Measurements from ENCODE around the gene CNR1.
A peak's percentile ranks its signal among the peaks of the same experiment; 100 is the strongest.
"Not testable (repeated sequence)": the region's sequence is repeated elsewhere in the genome, so short reads cannot be mapped to it uniquely, and the experiment has no call there.

The CNR1 gene

DNA sequence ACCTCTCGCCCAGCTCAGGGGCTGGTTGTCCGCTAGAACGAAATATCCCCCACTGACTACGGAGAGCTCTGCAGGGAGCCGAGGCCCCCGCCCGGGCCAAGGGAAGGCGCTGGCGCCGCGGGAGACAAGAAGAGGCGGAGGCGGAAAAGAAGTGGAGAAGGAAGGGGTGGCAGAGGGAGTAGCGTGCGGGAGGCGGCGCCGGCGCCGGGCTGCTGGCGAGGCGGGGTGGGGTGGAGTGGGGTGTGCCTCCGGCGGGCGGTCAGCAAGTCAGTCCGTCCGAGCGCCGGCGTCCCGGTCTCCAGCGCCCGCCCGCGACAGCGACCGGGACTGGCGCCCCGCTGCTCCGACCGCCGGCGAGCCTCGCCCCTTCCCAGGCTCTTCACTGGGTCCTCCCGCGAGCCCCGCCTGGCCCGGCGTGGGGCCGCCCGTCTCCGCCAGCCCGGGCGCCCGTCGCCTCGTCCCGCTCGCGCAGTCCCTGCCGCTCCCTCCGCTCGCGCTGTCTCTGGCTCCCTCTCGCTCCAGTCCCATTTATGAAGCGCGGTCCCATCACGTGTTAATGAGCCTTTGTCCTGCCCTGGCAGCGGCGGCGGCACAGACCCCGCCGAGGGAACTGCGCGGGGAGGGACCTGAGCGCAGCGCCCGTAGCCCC, at the start of gene CNR1:
TSS of gene CNR1 (minus strand) at position 504 of the 649 bp plus-strand sequence. CDS start 21,073 bp downstream, outside the sequence.
- peak within 1 kb of the TSS; percentile 58 for H3K27ac ChIP-seq (ENCODE audit: low read length)
- peaks cover 0 to 4% of the 10 kb centered on the region in 2 donors for H3K27me3 ChIP-seq (ENCODE audit: control insufficient read depth in 1 of 2, insufficient read depth in 2 of 2, low read length in 2 of 2)

DNA sequence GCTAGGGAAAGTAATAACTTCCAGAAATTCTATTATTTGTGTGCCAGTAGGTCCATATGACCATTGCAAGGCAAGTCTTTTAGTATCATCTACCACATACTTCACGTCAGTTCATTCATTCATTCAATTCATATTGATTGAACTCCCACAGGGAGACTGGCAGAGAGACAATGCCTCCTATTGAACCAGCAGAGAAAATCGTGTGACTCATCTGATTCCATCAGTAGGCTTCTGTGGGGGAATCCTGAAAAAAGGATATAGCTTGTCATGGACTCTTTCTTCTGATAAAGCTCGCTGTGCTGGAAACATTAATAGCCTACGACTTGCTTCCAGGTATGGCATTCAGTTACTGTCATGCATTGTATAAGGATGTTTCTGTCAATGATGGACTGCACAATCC, 45.3 kb upstream of the CNR1 start:
- no peaks in the 10 kb centered on the region for H3K9me3 ChIP-seq (ENCODE audit: control insufficient read depth in 2 of 2, low read length in 2 of 2)
- no peaks in the 10 kb centered on the region for H3K27me3 ChIP-seq (ENCODE audit: control insufficient read depth in 1 of 2, insufficient read depth in 2 of 2, low read length in 2 of 2)
- H3K4me1 ChIP-seq (ENCODE audit: control insufficient read depth, insufficient read depth, low read length), result no peaks in the 10 kb centered on the region
- no peak overlapping the region for H3K4me3 ChIP-seq (ENCODE audit: low read length in 2 of 2)
- no peak overlapping the region for H3K9ac ChIP-seq (ENCODE audit: low read length in 2 of 2)
- H3K36me3 ChIP-seq (ENCODE audit: control insufficient read depth in 2 of 2, insufficient read depth in 2 of 2, low read length in 2 of 2), result no peaks in the 10 kb centered on the region
- no peak overlapping the region for H3K27ac ChIP-seq (ENCODE audit: low read length)

More for the DNA sequence above, at the start of gene CNR1:
- Histone ChIP-seq H3K4me3 (ENCODE audit: low read length in 2 of 2) (peak within 1 kb of the TSS; percentile 94 to 97), H3K9me3 (ENCODE audit: control insufficient read depth in 2 of 2, low read length in 2 of 2) (no peaks in the 10 kb centered on the region), H3K36me3 (ENCODE audit: control insufficient read depth in 2 of 2, insufficient read depth in 2 of 2, low read length in 2 of 2) (no peaks in the 10 kb centered on the region), H3K9ac (ENCODE audit: low read length in 2 of 2) (peak within 1 kb of the TSS; percentile 78 to 84), H3K4me1 (ENCODE audit: control insufficient read depth, insufficient read depth, low read length) (peaks cover 18% of the 10 kb centered on the region)

DNA sequence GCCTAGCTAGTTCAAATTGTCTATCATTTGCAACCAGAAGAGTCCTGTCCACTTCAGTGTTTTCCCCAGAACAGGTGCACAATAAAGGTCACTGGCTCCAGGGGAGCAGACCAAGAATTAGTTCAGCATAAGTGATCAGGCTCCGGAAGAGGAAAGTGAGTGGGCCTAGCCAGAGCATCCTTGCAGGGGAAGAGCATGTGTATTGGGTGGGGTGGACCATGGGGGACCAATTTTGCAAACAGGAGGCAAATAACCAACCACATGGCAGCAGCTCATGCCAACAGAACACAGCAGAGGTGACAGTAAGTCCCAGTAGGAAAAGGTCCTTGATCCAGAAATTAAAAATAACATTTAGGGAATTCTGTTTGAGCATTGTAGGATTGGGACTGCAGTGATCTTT, 43.2 kb upstream of the CNR1 start:
- Histone ChIP-seq H3K4me1 (ENCODE audit: control insufficient read depth, insufficient read depth, low read length) (no peaks in the 10 kb centered on the region), H3K27ac (ENCODE audit: low read length) (no peak overlapping the region), H3K36me3 (ENCODE audit: control insufficient read depth in 2 of 2, insufficient read depth in 2 of 2, low read length in 2 of 2) (no peaks in the 10 kb centered on the region), H3K27me3 (ENCODE audit: control insufficient read depth in 1 of 2, insufficient read depth in 2 of 2, low read length in 2 of 2) (no peaks in the 10 kb centered on the region), H3K9me3 (ENCODE audit: control insufficient read depth in 2 of 2, low read length in 2 of 2) (no peaks in the 10 kb centered on the region), H3K4me3 (ENCODE audit: low read length in 2 of 2) (no peak overlapping the region), H3K9ac (ENCODE audit: low read length in 2 of 2) (no peak overlapping the region)

DNA sequence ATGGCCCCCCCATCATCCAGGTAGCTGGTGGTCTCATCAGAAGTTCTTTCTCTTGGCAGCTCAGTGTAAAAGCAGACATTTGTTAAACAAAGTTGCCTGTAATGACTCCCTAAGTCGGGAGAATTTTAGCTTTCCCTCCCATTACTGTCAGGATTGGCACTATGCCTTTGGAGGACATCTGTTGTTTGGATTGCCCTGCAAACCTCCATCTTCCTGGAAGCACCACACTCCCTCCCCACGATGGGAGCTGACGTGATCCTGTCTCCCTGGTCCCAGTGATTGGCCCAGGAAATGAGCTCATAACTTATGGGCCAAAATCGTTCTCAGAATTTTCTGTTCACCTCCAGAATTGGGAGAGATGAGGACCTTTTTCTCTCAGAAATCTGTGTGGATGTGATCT, 42.6 kb upstream of the CNR1 start:
- H3K9ac ChIP-seq (ENCODE audit: low read length in 2 of 2), result no peak overlapping the region
- peaks cover 0 to under 1% of the 10 kb centered on the region in 2 donors for H3K9me3 ChIP-seq (ENCODE audit: control insufficient read depth in 2 of 2, low read length in 2 of 2)
- no peak overlapping the region for H3K4me3 ChIP-seq (ENCODE audit: low read length in 2 of 2)
- H3K27me3 ChIP-seq (ENCODE audit: control insufficient read depth in 1 of 2, insufficient read depth in 2 of 2, low read length in 2 of 2), result no peaks in the 10 kb centered on the region
- no peak overlapping the region for H3K27ac ChIP-seq (ENCODE audit: low read length)
- H3K36me3 ChIP-seq (ENCODE audit: control insufficient read depth in 2 of 2, insufficient read depth in 2 of 2, low read length in 2 of 2), result no peaks in the 10 kb centered on the region
- no peaks in the 10 kb centered on the region for H3K4me1 ChIP-seq (ENCODE audit: control insufficient read depth, insufficient read depth, low read length)

DNA sequence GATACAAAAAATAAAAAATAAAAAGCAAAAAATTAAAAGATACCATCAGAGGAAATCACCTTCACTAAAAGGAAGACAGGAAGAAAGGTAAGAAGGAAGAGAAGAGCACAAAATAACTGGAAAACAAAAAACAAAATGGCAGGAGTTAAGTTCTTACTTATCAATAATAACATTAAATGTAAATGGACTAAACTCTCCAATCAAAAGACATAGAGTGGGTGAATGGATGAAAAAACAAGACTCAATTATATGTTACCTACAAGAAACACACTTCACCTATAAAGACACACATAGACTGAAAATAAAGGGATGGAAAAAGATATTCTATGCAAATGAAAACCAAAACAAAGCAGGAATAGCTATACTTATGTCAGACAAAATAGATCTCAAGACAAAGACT, 35.6 kb upstream of the CNR1 start:
- not testable (repeated sequence) for H3K36me3 ChIP-seq (ENCODE audit: control insufficient read depth in 2 of 2, insufficient read depth in 2 of 2, low read length in 2 of 2); H3K27ac ChIP-seq (ENCODE audit: low read length); H3K9ac ChIP-seq (ENCODE audit: low read length in 2 of 2); H3K27me3 ChIP-seq (ENCODE audit: control insufficient read depth in 1 of 2, insufficient read depth in 2 of 2, low read length in 2 of 2); H3K4me3 ChIP-seq (ENCODE audit: low read length in 2 of 2); H3K9me3 ChIP-seq (ENCODE audit: control insufficient read depth in 2 of 2, low read length in 2 of 2); H3K4me1 ChIP-seq (ENCODE audit: control insufficient read depth, insufficient read depth, low read length)

DNA sequence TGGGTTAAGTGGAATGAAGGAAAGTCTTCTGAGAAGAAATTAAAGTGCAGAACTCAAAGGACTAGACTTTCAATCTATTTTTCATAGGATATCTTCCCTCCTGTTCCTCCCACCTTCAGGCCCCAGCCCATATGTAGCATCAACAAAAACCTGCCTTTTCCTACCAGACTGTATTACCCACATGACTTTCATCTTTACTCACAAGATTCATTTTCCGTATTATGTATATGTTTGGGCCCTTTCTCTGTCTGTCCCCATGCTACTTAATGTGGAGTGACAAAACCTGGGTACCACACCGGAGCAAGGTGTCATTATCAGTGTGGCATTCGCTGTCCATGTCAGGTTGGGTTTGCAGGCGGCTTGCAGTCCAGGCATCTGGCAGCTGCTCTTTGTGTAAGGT, 18.8 kb upstream of the CNR1 start:
- no peaks in the 10 kb centered on the region for H3K4me1 ChIP-seq (ENCODE audit: control insufficient read depth, insufficient read depth, low read length)
- H3K27ac ChIP-seq (ENCODE audit: low read length), result no peak overlapping the region
- no peaks in the 10 kb centered on the region for H3K27me3 ChIP-seq (ENCODE audit: control insufficient read depth in 1 of 2, insufficient read depth in 2 of 2, low read length in 2 of 2)
- no peaks in the 10 kb centered on the region for H3K36me3 ChIP-seq (ENCODE audit: control insufficient read depth in 2 of 2, insufficient read depth in 2 of 2, low read length in 2 of 2)
- H3K9ac ChIP-seq (ENCODE audit: low read length in 2 of 2), result no peak overlapping the region
- peaks cover 0 to 3% of the 10 kb centered on the region in 2 donors for H3K9me3 ChIP-seq (ENCODE audit: control insufficient read depth in 2 of 2, low read length in 2 of 2)
- H3K4me3 ChIP-seq (ENCODE audit: low read length in 2 of 2), result no peak overlapping the region

DNA sequence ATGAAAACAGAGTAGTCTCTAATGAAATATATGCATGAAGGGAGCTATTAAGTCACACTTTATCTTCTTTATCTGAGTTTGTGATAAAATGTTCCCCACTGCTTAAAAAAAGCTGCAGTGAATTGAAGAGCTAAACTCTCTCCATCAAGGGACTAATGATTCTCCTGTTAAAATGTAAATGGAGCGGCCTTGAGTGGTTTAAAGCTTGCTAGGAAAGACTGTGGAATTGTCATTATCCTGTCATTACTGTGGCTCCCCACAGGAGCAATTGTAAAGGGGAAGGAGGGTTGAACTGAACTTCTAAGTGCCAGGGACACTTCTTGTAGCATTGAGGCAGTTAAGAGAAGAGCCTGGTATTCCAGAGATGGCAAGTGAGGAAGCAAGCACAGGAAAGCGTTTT, 17.3 kb upstream of the CNR1 start:
- no peaks in the 10 kb centered on the region for H3K9me3 ChIP-seq (ENCODE audit: control insufficient read depth in 2 of 2, low read length in 2 of 2)
- no peaks in the 10 kb centered on the region for H3K4me1 ChIP-seq (ENCODE audit: control insufficient read depth, insufficient read depth, low read length)
- no peak overlapping the region for H3K4me3 ChIP-seq (ENCODE audit: low read length in 2 of 2)
- H3K27ac ChIP-seq (ENCODE audit: low read length), result no peak overlapping the region
- no peaks in the 10 kb centered on the region for H3K36me3 ChIP-seq (ENCODE audit: control insufficient read depth in 2 of 2, insufficient read depth in 2 of 2, low read length in 2 of 2)
- no peaks in the 10 kb centered on the region for H3K27me3 ChIP-seq (ENCODE audit: control insufficient read depth in 1 of 2, insufficient read depth in 2 of 2, low read length in 2 of 2)
- no peak overlapping the region for H3K9ac ChIP-seq (ENCODE audit: low read length in 2 of 2)

DNA sequence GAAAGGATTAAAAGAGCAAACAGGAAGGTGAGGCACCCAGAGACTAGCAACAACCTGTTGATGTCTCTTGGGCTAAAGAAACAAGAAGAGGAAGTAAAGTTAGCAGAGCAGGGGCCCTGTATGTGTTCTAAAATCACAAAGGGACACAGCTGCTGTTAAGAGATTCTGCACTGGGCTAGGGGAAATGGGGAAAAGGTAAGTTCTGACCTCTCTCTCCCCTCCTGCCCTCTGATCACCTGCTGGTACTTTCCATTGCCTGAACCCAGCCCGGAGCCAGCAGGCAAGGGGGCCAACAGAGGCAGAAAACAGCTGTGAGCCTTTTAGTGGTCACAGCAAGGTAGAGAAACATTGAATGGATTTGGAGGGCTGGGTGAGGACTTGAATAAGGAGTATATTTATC, 13.5 kb upstream of the CNR1 start:
- Histone ChIP-seq H3K4me3 (ENCODE audit: low read length in 2 of 2) (no peak overlapping the region), H3K9ac (ENCODE audit: low read length in 2 of 2) (no peak overlapping the region), H3K9me3 (ENCODE audit: control insufficient read depth in 2 of 2, low read length in 2 of 2) (no peaks in the 10 kb centered on the region), H3K4me1 (ENCODE audit: control insufficient read depth, insufficient read depth, low read length) (no peaks in the 10 kb centered on the region), H3K36me3 (ENCODE audit: control insufficient read depth in 2 of 2, insufficient read depth in 2 of 2, low read length in 2 of 2) (no peaks in the 10 kb centered on the region), H3K27me3 (ENCODE audit: control insufficient read depth in 1 of 2, insufficient read depth in 2 of 2, low read length in 2 of 2) (no peaks in the 10 kb centered on the region), H3K27ac (ENCODE audit: low read length) (no peak overlapping the region)

DNA sequence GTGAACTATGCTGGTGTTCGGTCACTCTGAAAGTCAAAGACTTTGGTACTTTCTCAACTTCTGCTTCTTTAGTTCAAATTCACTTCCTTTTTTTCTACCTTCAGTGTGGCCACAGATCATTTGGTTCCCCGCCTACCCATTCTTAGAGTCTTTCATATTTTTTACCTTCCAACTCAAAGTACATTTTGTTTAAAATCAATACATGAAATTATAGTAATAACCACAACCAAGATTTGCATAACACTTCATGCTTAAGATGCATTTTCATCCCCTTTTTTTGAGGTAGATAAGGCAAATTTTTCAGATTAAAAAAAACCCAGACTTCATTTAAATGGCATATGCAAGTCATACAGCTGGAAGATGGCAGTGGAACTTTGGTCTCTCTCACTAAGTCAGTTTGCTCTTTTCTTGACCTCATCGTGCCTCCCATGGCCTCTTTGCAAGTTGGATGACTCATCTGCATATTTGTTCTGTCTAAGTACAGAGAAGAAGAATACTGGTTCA, 11.9 kb upstream of the CNR1 start:
- Histone ChIP-seq H3K36me3 (ENCODE audit: control insufficient read depth in 2 of 2, insufficient read depth in 2 of 2, low read length in 2 of 2) (no peaks in the 10 kb centered on the region), H3K4me3 (ENCODE audit: low read length in 2 of 2) (no peak overlapping the region), H3K9ac (ENCODE audit: low read length in 2 of 2) (no peak overlapping the region), H3K27me3 (ENCODE audit: control insufficient read depth in 1 of 2, insufficient read depth in 2 of 2, low read length in 2 of 2) (no peaks in the 10 kb centered on the region), H3K27ac (ENCODE audit: low read length) (no peak overlapping the region), H3K9me3 (ENCODE audit: control insufficient read depth in 2 of 2, low read length in 2 of 2) (no peaks in the 10 kb centered on the region), H3K4me1 (ENCODE audit: control insufficient read depth, insufficient read depth, low read length) (no peaks in the 10 kb centered on the region)

DNA sequence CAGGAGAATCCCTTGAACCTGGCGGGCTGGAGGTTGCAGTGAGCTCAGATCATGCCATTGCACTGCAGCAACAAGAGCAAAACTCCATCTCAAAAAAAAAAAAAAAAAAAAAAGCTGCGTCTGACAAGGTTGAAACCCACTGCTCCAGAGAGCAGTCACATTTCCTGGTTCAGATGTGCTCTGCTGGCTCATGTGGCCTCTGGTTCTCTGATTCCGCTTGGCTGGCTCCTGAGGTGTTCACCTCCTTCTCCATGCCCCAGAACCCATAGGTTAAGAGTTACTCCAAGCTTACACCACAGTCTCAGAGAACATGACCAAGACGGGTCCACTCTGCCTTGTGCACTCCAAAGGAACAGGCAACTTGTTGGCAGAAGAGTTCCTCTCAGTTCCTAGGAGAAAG, 8.8 kb upstream of the CNR1 start:
- no peaks in the 10 kb centered on the region for H3K27me3 ChIP-seq (ENCODE audit: control insufficient read depth in 1 of 2, insufficient read depth in 2 of 2, low read length in 2 of 2)
- no peak overlapping the region for H3K9ac ChIP-seq (ENCODE audit: low read length in 2 of 2)
- H3K36me3 ChIP-seq (ENCODE audit: control insufficient read depth in 2 of 2, insufficient read depth in 2 of 2, low read length in 2 of 2), result no peaks in the 10 kb centered on the region
- no peaks in the 10 kb centered on the region for H3K9me3 ChIP-seq (ENCODE audit: control insufficient read depth in 2 of 2, low read length in 2 of 2)
- no peaks in the 10 kb centered on the region for H3K4me1 ChIP-seq (ENCODE audit: control insufficient read depth, insufficient read depth, low read length)
- H3K4me3 ChIP-seq (ENCODE audit: low read length in 2 of 2), result no peak overlapping the region
- H3K27ac ChIP-seq (ENCODE audit: low read length), result no peak overlapping the region

DNA sequence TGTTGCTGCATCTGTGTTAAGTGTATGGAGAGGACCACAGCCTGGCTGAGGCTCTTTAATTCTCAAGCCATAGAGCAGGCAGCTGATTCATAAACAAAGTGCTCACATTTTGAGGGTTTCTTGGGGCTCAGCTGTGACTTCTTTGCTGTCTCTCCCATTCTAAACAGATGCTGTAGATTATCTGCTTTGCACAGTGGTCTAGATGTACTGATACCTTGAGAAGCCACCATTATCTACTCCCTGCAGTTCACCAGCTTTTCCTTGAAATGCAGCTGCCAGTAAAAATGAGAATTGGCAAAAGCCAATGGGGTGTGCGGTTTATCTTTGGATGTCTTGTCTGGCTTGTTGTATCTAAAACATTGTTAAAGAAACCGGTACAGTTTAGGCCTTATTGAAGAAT, 5.2 kb upstream of the CNR1 start:
- Histone ChIP-seq H3K27ac (ENCODE audit: low read length) (no peak overlapping the region), H3K4me1 (ENCODE audit: control insufficient read depth, insufficient read depth, low read length) (peaks cover 11% of the 10 kb centered on the region), H3K9ac (ENCODE audit: low read length in 2 of 2) (no peak overlapping the region), H3K36me3 (ENCODE audit: control insufficient read depth in 2 of 2, insufficient read depth in 2 of 2, low read length in 2 of 2) (no peaks in the 10 kb centered on the region), H3K27me3 (ENCODE audit: control insufficient read depth in 1 of 2, insufficient read depth in 2 of 2, low read length in 2 of 2) (peaks cover 0 to 4% of the 10 kb centered on the region in 2 donors), H3K9me3 (ENCODE audit: control insufficient read depth in 2 of 2, low read length in 2 of 2) (no peaks in the 10 kb centered on the region), H3K4me3 (ENCODE audit: low read length in 2 of 2) (no peak overlapping the region)

Measured in stomach smooth muscle (tissue), 2 donors.